OCI-LY7 (cell line): ENCODE measurements around the gene RAB11FIP4. TPM values are rescaled to one million over a fixed set of nuclear protein-coding genes. Genes with fewer than 3 reads are reported as not detected.

Experiments
- BruUV-seq: library from RNA; stranded (reverse); fragments of 400-500 nt; replicated peaks from 2 replicates; lab custom pipeline; 2021; lab: Mats Ljungman, UMichigan
- CTCF ChIA-PET: fragments of 300-600 bp; sonication (Branson Sonifier 250); formaldehyde crosslinking; loops from one replicate; lab custom pipeline; 2022; ENCODE audit warnings: antibody characterized with exemption; ENCODE audit not compliant: unreplicated experiment; lab: Charles Lee
- POLR2A ChIA-PET: fragments of 300-600 bp; sonication (Branson Sonifier 250); formaldehyde crosslinking; loops from one replicate; lab custom pipeline; 2022; ENCODE audit warnings: antibody characterized with exemption; lab: Charles Lee
- DNase-seq: peaks from one replicate; pipeline ENCODE4 v3.0.0-alpha.2; 2015; ENCODE audit warnings: low spot score
- H2AFZ ChIP-seq: fragments of 200-600 bp; sonication (generic), shearing (Covaris generic); 2 replicates; pipeline ENCODE4 v1.6.1; 2014; ENCODE audit warnings: mild to moderate bottlenecking, antibody characterized with exemption, low read length, moderate library complexity
- H3K27ac ChIP-seq: fragments of 200-600 bp; sonication (generic); 2 replicates; pipeline ENCODE4 v1.5.1; 2014; ENCODE audit warnings: mixed run types, low read depth, mild to moderate bottlenecking, moderate library complexity, low read length, inconsistent platforms; ENCODE audit not compliant: poor library complexity, severe bottlenecking
- H3K36me3 ChIP-seq: fragments of 200-600 bp; sonication (generic); 2 replicates; pipeline ENCODE4 v1.6.1; 2014; ENCODE audit warnings: mild to moderate bottlenecking, antibody characterized with exemption, low read length, moderate library complexity, mixed read lengths; ENCODE audit not compliant: insufficient read depth
- H3K4me1 ChIP-seq: fragments of 200-600 bp; sonication (generic); 2 replicates; pipeline ENCODE4 v1.5.1; 2014; ENCODE audit warnings: mild to moderate bottlenecking, low read length; ENCODE audit not compliant: insufficient read depth, poor library complexity, severe bottlenecking
- H3K4me2 ChIP-seq: fragments of 200-600 bp; sonication (generic); 2 replicates; pipeline ENCODE4 v1.6.1; 2014; ENCODE audit warnings: mild to moderate bottlenecking, low read length
- H3K4me3 ChIP-seq: fragments of 200-600 bp; sonication (generic); 2 replicates; pipeline ENCODE4 v1.5.1; 2014; ENCODE audit warnings: mild to moderate bottlenecking, low read depth, low read length; ENCODE audit not compliant: poor library complexity, severe bottlenecking
- H3K79me2 ChIP-seq: fragments of 200-600 bp; sonication (generic); 2 replicates; pipeline ENCODE4 v1.6.1; 2016; ENCODE audit warnings: low read depth, mild to moderate bottlenecking, low read length, moderate library complexity, mixed read lengths; ENCODE audit not compliant: insufficient read depth
- H3K9me2 ChIP-seq: fragments of 200-600 bp; sonication (generic); 2 replicates; pipeline ENCODE4 v1.6.1; 2016; ENCODE audit warnings: mild to moderate bottlenecking, low read length, mixed read lengths; ENCODE audit not compliant: insufficient read depth
- H3K9me3 ChIP-seq: fragments of 200-600 bp; sonication (generic); 2 replicates; pipeline ENCODE4 v1.6.1; 2014; ENCODE audit warnings: mild to moderate bottlenecking, mixed run types, low read length, mixed read lengths
- H4K20me1 ChIP-seq: fragments of 200-600 bp; sonication (generic); 2 replicates; pipeline ENCODE4 v1.6.1; 2014; ENCODE audit warnings: mild to moderate bottlenecking, antibody characterized with exemption, low read length, moderate library complexity, mixed read lengths; ENCODE audit not compliant: insufficient read depth
- EZH2phosphoT487 ChIP-seq: fragments of 200-600 bp; sonication (generic); IDR thresholded peaks from 2 replicates; pipeline ENCODE4 v1.6.1; 2018; ENCODE audit warnings: low read depth, borderline replicate concordance, mild to moderate bottlenecking, mixed run types, antibody characterized with exemption, low read length, moderate library complexity, mixed read lengths
- intact Hi-C: fragments of 100-400 bp; cut with micrococcal nuclease; formaldehyde crosslinking; loops from one replicate; pipeline ENCODE4 v1.10.0; 2022; ENCODE audit not compliant: unreplicated experiment
- total RNA-seq, 2 experiments: library from RNA; depleted of rRNA in 1 of 2; stranded (reverse); fragments of >200 nt in 1 of 2; shearing (Covaris generic) in 1 of 2; gene quantifications; 2 replicates each; pipeline ENCODE4 v1.2.3, GENCODE V29; 2014 to 2022
- TF ChIP-seq, protein P1 (sequence below): fragments of 200-600 bp; sonication (generic); conservative IDR thresholded peaks from 2 replicates; pipeline ENCODE4 v1.5.1; 2014; ENCODE audit warnings: mild to moderate bottlenecking, antibody characterized with exemption, low read length, moderate library complexity, mixed read lengths

The RAB11FIP4 gene
- total RNA-seq, 2 experiments from 2014 or later, result 5.8 to 15.0 TPM

- ChIA-PET POLR2A (interaction anchor here (0.7 kb wide), 1 partner anchor 27 kb away, joined by 4 read pairs; no protein-coding TSS in a partner anchor), CTCF (no interaction called here)
- intact Hi-C loops, result loop anchor here (10.0 kb wide), 1 partner anchor 372 kb away; the partner anchor contains the start of gene UTP6
- no peak for DNase-seq
- H3K9me3 ChIP-seq, result no peaks in the 10 kb centered on the region
- no TSS peak for BruUV-seq
- no peak overlapping the region for H2AFZ ChIP-seq
- H3K36me3 ChIP-seq, result no peaks in the 10 kb centered on the region
- peaks cover 43% of the 10 kb centered on the region for H3K4me1 ChIP-seq
- H3K79me2 ChIP-seq, result no peaks in the 10 kb centered on the region
- no peaks in the 10 kb centered on the region for H4K20me1 ChIP-seq
- H3K4me2 ChIP-seq, result no peak overlapping the region
- no peak overlapping the region for H3K27ac ChIP-seq
- no peak overlapping the region for H3K4me3 ChIP-seq
- TF ChIP-seq, protein P1, sequence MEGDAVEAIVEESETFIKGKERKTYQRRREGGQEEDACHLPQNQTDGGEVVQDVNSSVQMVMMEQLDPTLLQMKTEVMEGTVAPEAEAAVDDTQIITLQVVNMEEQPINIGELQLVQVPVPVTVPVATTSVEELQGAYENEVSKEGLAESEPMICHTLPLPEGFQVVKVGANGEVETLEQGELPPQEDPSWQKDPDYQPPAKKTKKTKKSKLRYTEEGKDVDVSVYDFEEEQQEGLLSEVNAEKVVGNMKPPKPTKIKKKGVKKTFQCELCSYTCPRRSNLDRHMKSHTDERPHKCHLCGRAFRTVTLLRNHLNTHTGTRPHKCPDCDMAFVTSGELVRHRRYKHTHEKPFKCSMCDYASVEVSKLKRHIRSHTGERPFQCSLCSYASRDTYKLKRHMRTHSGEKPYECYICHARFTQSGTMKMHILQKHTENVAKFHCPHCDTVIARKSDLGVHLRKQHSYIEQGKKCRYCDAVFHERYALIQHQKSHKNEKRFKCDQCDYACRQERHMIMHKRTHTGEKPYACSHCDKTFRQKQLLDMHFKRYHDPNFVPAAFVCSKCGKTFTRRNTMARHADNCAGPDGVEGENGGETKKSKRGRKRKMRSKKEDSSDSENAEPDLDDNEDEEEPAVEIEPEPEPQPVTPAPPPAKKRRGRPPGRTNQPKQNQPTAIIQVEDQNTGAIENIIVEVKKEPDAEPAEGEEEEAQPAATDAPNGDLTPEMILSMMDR, result no peak
- TF ChIP-seq EZH2phosphoT487, result no peak
- H3K9me2 ChIP-seq, result no peaks in the 10 kb centered on the region
Observed at GRCh38 chr17:31532526-31532925, 141.1 kb downstream of the RAB11FIP4 start.

DNA sequence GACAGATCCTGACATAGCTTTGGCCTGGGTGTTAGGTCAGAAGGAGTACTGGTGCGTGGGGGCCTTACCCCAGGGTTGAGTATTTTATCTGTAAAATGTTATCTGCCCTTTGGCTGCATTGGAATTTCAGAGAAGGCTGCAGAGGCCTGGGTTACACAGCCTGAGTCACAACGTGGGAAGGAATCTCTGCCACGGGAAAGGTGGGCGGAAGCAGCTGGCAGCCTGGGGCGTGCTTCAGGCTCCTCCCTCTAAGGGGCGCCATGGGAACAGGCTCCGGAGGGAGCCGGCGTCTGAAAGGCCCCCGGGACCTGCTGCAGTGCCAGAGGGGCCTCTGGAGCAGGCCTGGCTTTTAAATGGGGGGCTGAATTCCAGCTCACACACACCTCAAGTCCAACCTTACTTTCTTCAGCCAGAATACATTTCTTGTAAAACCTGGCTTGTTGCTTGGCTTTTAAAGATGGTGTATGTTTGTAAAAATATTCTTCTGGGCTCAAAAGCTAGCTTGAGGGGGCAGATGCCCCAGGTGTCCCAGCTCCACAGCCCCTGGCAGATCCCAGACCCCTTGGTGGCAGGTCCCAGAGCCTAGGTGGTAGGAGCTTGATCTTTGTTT lies 142.2 kb downstream of the RAB11FIP4 start:
- peak overlapping the region; percentile 22; the same call in 1 of the 2 replicates for H3K4me2 ChIP-seq
- TF ChIP-seq, protein P1, result peak; percentile 79
- no peak for TF ChIP-seq EZH2phosphoT487
- DNase-seq, result peak; percentile 41

More for the DNA sequence above, 142.2 kb downstream of the RAB11FIP4 start:
- Histone ChIP-seq H3K27ac (no peak overlapping the region), H3K9me2 (no peaks in the 10 kb centered on the region), H3K4me3 (no peak overlapping the region), H3K79me2 (no peaks in the 10 kb centered on the region), H3K4me1 (peaks cover 54% of the 10 kb centered on the region), H4K20me1 (no peaks in the 10 kb centered on the region), H3K9me3 (no peaks in the 10 kb centered on the region), H3K36me3 (no peaks in the 10 kb centered on the region), H2AFZ (no peak overlapping the region)
- ChIA-PET POLR2A (interaction anchor here (0.6 to 2.3 kb wide), 5 partner anchors 21 to 314 kb away, joined by 3 to 7 read pairs (median 4); no protein-coding TSS in a partner anchor), CTCF (interaction anchor here (1.6 to 1.8 kb wide), 2 partner anchors 309 to 368 kb away, joined by 3 to 5 read pairs; partner anchors contain the start of gene UTP6)
- intact Hi-C loops, result loop anchor here (1.0 to 10.0 kb wide), 2 partner anchors 309 to 371 kb away; partner anchors contain the start of gene UTP6
- BruUV-seq, result no TSS peak
